ENCODE results near the gene DNAL4.
A peak's percentile ranks its signal among the peaks of the same experiment; 100 is the strongest.

The DNAL4 gene

DNA sequence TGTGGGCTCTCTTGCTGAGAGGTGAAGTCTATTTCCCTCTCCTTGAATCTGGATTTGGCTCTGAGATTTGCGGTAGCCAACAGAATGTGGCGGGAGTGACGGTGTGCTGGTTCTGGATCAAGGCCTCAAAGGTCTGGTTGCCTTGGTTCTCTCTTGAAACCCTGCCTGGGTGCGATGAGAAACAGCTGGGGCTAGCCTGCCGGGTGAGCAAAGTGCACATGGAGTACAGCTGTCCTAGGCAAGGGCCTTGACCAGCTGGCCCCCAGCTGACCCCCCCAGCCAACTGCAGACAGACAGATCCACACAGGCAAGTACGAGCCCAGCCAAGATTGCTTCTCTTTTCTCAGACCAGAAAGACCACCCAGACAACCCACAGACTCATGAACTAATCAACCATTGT lies 49.0 kb downstream of the DNAL4 start:
- ATAC-seq (replicated peaks) (no peak), DNase-seq (no peak)
- Mint-ChIP-seq H3K9me3 (no peaks in the 10 kb centered on the region), H3K27me3 (no peaks in the 10 kb centered on the region), H3K27ac (peak overlapping the region; percentile 19 to 69), H3K36me3 (ENCODE audit: insufficient read depth) (peaks cover 100% of the 10 kb centered on the region), H3K4me1 (ENCODE audit: low read depth in 2 of 2) (peaks cover 14 to 23% of the 10 kb centered on the region in 2 donors), H3K4me3 (no peak overlapping the region)

DNA sequence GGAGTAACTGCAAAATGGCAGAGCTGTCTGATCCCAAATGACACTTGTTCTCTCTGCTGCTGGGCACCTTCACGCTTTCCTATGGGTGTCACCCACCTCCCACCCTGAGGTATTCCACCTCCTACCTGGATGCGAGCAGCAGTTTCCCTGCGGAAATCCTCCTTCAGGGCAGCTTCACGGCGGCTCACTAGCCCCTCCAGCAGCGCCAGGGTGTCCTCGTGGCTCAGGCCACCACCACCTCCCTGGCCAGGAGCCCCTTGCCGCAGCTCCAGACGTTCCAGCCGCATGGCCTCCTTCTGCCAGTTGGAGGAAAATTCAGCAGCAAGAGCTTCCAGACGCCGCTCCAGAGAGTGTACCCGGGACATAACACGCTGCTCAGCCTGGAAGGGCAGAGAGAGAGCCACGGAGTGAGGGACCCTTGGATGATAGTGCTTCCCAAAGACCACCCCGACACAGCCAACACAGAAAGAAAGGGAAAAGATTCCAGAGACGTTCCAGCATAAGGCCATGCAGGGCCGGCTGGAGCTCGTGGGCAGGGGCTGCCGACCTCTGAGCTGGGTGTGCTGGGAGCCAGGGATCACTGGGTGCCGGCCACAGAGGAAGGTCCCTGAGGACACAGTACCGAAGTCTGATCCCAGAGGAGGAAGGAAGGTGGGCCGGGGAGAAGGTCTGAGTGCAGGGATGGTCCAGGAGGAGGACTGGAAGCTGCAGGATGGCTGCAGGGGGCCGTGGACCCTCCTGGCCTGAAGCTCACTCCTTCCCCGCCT lies 51.6 kb downstream of the DNAL4 start:
- peak overlapping the region; percentile 80 to 95 for H3K27ac Mint-ChIP-seq
- H3K4me3 Mint-ChIP-seq: peak overlapping the region in 1 of 2 donors; percentile 23
- H3K36me3 Mint-ChIP-seq (ENCODE audit: insufficient read depth): peaks cover 100% of the 10 kb centered on the region
- DNase-seq (no peak), ATAC-seq (replicated peaks) (no peak)
- H3K4me1 Mint-ChIP-seq (ENCODE audit: low read depth in 2 of 2): peaks cover 16 to 24% of the 10 kb centered on the region in 2 donors
- no peaks in the 10 kb centered on the region for H3K27me3 Mint-ChIP-seq
- no peaks in the 10 kb centered on the region for H3K9me3 Mint-ChIP-seq

DNA sequence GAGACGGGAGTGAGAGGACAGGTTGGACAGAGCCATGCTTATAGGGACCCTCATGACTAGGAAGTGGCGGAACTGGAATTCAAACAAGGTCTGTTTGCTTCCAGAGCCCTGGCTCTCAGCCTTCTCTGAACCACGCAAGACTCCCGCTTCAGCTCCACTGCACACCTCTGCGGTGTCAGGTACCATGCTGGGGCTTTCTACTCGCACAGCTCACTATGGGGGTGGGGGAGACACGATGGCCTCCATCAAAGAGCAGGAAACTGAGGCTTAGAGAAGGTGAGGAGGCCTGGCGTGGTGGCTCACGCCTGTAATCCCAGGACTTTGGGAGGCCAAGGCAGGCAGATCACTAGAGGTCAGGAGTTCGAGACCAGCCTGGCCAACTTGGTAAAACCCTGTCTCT lies 52.4 kb downstream of the DNAL4 start:
- H3K4me1 Mint-ChIP-seq (ENCODE audit: low read depth in 2 of 2): peaks cover 22 to 29% of the 10 kb centered on the region in 2 donors
- no peaks in the 10 kb centered on the region for H3K27me3 Mint-ChIP-seq
- DNase-seq (no peak), ATAC-seq (replicated peaks) (no peak)
- H3K4me3 Mint-ChIP-seq: no peak overlapping the region
- peaks cover 100% of the 10 kb centered on the region for H3K36me3 Mint-ChIP-seq (ENCODE audit: insufficient read depth)
- peak overlapping the region; percentile 52 to 95 for H3K27ac Mint-ChIP-seq
- H3K9me3 Mint-ChIP-seq: no peaks in the 10 kb centered on the region

DNA sequence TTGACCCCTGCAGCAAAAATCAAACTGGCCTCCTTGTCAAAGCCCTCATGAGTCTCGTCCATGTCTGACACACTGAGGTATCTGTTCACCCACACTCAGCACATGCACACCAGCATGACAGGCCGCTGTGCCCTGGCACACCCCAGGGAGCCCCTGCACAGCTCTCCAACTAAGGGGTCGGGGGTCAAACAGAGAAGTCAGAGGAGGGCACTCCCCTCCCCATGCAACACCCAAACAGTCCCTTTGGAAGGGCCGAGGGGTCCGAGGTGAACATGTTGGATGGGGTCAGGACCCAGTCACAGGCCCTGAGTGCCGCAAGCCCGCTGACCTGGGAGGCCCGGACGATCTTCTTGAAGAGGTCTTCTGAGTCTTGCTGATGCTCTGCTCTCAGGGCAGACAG lies 52.8 kb downstream of the DNAL4 start:
- no peak overlapping the region for H3K4me3 Mint-ChIP-seq
- DNase-seq: no peak
- H3K4me1 Mint-ChIP-seq (ENCODE audit: low read depth in 2 of 2): peaks cover 23 to 29% of the 10 kb centered on the region in 2 donors
- H3K36me3 Mint-ChIP-seq (ENCODE audit: insufficient read depth): peaks cover 100% of the 10 kb centered on the region
- H3K9me3 Mint-ChIP-seq: no peaks in the 10 kb centered on the region
- no peaks in the 10 kb centered on the region for H3K27me3 Mint-ChIP-seq
- no peak for ATAC-seq (replicated peaks)
- peak overlapping the region; percentile 52 to 95 for H3K27ac Mint-ChIP-seq

DNA sequence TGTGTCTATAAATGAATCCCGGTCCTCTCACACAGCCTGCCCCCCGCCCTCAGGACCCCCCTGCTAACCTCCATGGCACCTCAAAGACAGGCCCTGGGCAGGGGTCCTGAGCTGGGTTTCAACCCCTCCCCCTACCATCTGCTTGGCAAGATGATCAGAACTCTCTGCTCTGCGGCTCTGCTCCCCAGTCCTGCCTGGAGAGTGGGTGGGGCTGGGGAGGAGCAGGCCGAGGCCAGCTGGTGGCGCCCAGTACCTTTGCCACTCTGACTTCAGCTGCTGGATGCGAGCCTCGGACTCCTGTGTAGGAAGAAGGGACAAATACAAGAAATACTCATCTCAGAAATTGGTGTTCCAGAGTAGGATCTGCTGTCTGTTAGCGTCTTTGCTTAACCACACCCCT lies 53.2 kb downstream of the DNAL4 start:
- ATAC-seq (replicated peaks): no peak
- Mint-ChIP-seq H3K36me3 (ENCODE audit: insufficient read depth) (peaks cover 100% of the 10 kb centered on the region), H3K27me3 (no peaks in the 10 kb centered on the region), H3K9me3 (no peaks in the 10 kb centered on the region), H3K4me1 (ENCODE audit: low read depth in 2 of 2) (peaks cover 25 to 29% of the 10 kb centered on the region in 2 donors), H3K4me3 (no peak overlapping the region), H3K27ac (peak overlapping the region; percentile 52 to 95)
- no peak for DNase-seq

DNA sequence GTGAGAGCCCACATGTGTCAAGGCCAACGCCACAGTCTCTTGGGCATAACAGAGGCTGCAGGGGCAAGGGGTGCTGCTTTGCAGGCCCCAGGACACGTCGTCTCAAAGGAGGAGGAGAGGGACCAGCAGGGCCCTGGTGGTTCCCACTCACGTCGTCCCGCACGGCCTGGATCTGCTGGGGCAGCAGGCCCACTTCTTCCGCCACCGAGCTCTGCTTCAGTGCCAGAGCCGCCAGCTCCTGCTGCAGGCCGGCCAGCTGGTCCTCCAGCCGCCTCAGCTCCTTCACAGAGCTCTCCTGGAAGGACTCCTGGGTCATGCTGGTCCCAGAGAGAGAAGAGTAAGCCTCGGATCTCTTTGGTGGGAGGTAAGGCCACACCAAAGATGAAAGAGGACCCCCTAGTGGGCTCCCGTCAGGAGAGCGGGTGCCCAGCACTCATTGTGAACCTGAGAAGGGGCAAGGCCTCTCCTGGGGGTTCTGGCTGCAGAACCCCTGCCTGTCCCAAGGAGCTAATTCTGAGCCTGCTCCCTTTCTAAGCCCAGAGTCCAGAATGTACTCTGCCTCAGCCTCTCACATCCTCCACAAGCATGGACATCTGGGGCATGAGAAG lies 53.7 kb downstream of the DNAL4 start:
- Mint-ChIP-seq H3K27me3 (no peaks in the 10 kb centered on the region), H3K36me3 (ENCODE audit: insufficient read depth) (peaks cover 100% of the 10 kb centered on the region), H3K27ac (peak overlapping the region in 1 of 2 donors; percentile 95), H3K9me3 (no peaks in the 10 kb centered on the region), H3K4me3 (no peak overlapping the region), H3K4me1 (ENCODE audit: low read depth in 2 of 2) (peaks cover 27 to 31% of the 10 kb centered on the region in 2 donors)
- DNase-seq (no peak), ATAC-seq (replicated peaks) (no peak)

DNA sequence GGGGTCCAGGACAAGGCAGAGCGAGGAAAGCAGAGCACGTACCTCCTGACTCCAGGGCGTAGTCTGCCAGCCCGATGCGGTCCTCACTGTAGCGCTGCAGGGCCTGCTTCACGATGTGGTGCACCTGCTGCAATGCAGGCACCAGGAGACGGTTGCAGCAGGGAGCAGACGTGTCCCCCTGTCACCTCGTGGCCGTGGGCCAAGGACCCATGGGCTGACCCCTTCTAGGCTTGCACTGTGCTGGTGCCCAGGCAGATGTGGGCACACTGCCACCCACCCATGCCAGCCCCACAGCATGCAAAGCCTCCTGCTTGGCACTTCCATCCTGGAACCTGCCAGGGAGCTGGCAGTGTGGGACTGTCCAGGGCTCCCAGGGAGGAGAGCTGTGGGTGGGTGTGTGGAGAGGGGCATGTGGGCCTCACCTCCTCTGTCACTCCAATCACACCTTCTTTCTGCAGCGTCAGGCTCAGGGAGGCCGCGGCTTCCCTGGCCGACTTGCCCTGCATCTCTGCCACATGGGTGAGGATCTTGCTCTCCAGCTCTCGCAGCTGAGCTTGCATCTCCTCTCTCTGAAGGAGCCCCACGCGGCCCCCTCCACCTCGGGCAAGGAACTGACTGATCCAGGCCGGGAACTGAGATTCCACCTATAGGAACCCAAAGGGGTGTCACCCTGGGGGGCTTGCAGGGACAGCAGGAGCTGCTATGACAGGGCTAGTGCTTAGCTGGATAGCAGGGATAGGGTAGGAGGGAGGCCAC lies 54.5 kb downstream of the DNAL4 start:
- peaks cover 100% of the 10 kb centered on the region for H3K36me3 Mint-ChIP-seq (ENCODE audit: insufficient read depth)
- H3K4me1 Mint-ChIP-seq (ENCODE audit: low read depth in 2 of 2): peaks cover 31 to 38% of the 10 kb centered on the region in 2 donors
- DNase-seq (no peak), ATAC-seq (replicated peaks) (no peak)
- no peaks in the 10 kb centered on the region for H3K9me3 Mint-ChIP-seq
- no peaks in the 10 kb centered on the region for H3K27me3 Mint-ChIP-seq
- H3K4me3 Mint-ChIP-seq: no peak overlapping the region
- H3K27ac Mint-ChIP-seq: peak overlapping the region in 1 of 2 donors; percentile 95

DNA sequence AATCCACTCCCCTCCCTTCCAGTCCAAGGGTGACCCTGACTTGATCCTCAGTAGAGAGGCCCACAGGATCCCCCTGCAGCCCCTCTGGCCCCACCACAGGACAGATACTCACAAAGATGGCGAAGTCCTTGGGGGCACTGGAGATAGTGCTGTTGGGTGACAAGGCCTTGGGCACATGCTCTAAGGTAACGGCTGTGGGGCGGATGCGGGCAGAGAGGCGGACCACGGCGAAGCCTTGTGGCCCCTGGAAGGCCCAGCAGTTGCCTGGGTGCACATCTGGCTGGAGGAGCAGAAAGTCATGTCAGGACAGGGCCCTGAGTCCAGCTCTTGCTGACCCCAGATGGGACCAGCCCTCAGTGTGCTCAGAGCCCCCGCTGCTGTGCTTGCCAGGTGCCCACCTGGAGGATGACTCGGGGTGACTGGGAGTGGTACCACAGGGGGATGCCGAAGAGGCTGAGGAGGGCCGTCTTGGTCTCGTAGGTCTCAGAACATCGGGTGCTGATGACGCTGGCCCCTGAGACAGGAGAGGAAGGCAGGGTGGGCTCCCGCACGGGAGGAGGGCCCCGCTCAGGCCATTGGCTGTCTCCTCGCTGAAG lies 55.4 kb downstream of the DNAL4 start:
- Mint-ChIP-seq H3K9me3 (no peaks in the 10 kb centered on the region), H3K27ac (peak overlapping the region; percentile 86 to 95), H3K4me1 (ENCODE audit: low read depth in 2 of 2) (peaks cover 37 to 43% of the 10 kb centered on the region in 2 donors), H3K27me3 (no peaks in the 10 kb centered on the region), H3K4me3 (peak overlapping the region in 1 of 2 donors; percentile 31), H3K36me3 (ENCODE audit: insufficient read depth) (peaks cover 100% of the 10 kb centered on the region)
- no peak for DNase-seq
- ATAC-seq (replicated peaks): no peak

DNA sequence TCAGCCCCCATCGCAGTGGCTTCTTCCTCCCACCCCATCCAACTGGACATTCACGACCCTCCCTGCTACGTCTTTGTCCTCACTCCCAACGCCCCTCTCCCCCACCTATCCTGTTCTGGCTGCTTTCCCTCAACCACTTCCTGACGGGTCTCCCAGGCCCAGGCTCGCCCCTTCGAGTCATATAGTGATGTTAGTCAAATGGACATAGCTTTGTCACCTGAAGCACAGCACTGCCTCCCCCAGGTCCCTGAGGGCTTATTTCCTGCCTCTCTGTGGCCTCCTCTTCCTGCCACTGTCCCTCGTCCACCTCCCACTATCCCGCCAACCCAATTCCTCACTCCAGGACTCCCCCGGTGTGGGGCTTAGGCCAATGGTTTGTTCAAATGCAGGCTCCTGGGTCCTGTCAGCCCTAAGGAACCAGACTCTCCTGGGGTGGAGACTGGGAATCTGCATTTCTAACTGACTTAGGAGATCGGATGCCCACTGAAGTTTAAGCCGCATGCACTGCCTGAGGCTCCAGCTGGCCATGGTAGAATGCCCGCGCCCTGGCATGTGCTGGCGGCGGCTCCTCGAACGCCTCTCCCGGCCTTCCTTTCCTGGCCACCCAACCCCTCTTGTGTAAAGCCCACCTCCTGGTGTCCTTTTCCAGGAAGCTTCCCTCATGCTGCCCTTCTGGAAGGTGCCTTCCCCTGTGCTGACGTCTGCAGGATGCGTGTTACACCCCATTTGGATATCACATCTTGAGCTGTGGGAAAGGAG lies 56.5 kb downstream of the DNAL4 start:
- Mint-ChIP-seq H3K27ac (peak overlapping the region; percentile 86 to 95), H3K4me1 (ENCODE audit: low read depth in 2 of 2) (peaks cover 44 to 50% of the 10 kb centered on the region in 2 donors), H3K4me3 (peak overlapping the region; percentile 6 to 9), H3K27me3 (no peaks in the 10 kb centered on the region), H3K36me3 (ENCODE audit: insufficient read depth) (peaks cover 100% of the 10 kb centered on the region), H3K9me3 (no peaks in the 10 kb centered on the region)
- ATAC-seq (replicated peaks): no peak
- no peak for DNase-seq

DNA sequence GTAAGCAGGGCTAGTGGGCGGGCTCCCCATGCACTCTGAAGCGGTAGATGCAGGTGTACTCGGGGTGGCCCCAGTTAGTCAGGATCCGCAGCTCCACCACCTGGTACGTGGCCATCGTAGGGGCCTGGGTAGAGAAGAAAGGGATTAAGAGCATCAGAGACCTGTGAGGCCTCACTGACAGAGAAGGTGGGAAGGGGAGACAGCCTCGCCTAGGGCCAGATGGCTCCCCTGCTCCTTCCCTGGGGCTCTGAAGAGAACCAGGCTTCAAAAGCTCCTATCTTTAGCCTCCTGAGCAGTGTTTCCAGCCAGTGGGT lies 57.7 kb downstream of the DNAL4 start:
- Mint-ChIP-seq H3K9me3 (no peaks in the 10 kb centered on the region), H3K4me3 (peak overlapping the region in 1 of 2 donors; percentile 19), H3K27me3 (no peaks in the 10 kb centered on the region), H3K27ac (peak overlapping the region; percentile 86 to 95), H3K36me3 (ENCODE audit: insufficient read depth) (peaks cover 100% of the 10 kb centered on the region), H3K4me1 (ENCODE audit: low read depth in 2 of 2) (peaks cover 47 to 51% of the 10 kb centered on the region in 2 donors)
- DNase-seq: no peak
- ATAC-seq (replicated peaks): no peak

DNA sequence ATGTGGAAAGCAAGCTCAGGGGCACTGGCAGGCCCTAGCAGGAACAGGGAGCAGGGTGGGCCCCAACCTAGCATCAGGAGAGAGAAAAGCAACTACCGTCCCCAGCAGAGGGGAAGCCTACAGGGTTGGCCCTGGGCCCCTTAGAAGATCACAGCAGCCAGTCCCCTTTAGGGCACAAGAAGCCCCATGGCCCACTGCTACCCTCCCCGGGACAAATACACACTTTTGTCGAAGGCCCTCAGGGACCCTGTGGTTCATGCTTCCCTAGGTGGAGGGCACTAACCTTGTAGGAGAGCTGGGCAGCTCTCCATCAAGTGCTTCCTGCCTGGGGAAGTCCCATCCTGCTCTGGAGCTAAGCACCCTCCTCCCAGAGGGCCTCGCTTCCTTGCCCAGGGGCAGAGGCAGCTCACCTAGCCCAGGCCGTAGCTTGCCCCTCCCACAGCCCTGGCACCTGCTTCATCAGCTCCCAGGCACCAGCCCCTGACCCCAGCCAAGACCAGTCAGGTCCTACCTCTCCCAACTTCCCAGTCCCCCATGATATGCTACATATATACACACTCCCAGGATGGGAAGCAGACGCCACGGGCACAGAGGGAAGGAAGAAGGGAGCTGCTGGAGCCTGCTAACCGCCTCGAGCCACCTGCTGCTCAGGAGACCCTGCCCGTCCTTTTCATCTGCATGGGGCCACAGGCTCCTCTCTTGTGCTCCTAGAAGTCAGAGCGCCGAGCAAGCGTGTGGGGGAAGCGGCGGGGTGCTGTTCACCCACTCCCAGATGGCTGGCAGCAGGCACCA lies 58.3 kb downstream of the DNAL4 start:
- ATAC-seq (replicated peaks) (peak; percentile 15), DNase-seq (no peak)
- Mint-ChIP-seq H3K4me1 (ENCODE audit: low read depth in 2 of 2) (peaks cover 41 to 47% of the 10 kb centered on the region in 2 donors), H3K4me3 (peak overlapping the region in 1 of 2 donors; percentile 19), H3K36me3 (ENCODE audit: insufficient read depth) (peaks cover 100% of the 10 kb centered on the region), H3K27me3 (no peaks in the 10 kb centered on the region), H3K27ac (peak overlapping the region in 1 of 2 donors; percentile 95), H3K9me3 (no peaks in the 10 kb centered on the region)

DNA sequence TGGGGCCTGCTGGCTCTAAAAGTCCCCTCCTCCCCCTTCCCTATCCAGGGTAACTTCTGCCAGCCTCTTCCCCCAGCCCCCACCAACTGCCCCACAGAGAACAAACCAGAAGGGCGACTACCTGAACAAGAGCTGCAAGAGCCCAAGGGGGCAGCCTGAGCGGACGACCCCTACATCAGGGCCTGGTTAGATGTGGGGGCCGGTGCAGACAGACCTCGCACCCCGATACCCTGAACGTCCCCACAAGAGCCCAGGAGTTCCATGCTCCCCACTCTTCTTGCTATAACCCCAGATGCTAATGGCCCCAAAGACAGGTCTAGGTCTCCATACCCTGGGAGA lies 58.8 kb downstream of the DNAL4 start:
- ATAC-seq (replicated peaks): no peak
- Mint-ChIP-seq H3K27ac (peak overlapping the region; percentile 72 to 95), H3K4me1 (ENCODE audit: low read depth in 2 of 2) (peaks cover 45 to 47% of the 10 kb centered on the region in 2 donors), H3K27me3 (no peaks in the 10 kb centered on the region), H3K9me3 (no peaks in the 10 kb centered on the region), H3K4me3 (no peak overlapping the region), H3K36me3 (ENCODE audit: insufficient read depth) (peaks cover 100% of the 10 kb centered on the region)
- no peak for DNase-seq

All from effector memory CD8-positive, alpha-beta T cell (primary cell).